Measurements from ENCODE around the gene TSEN2.
"Not testable (repeated sequence)": the region's sequence is repeated elsewhere in the genome, so short reads cannot be mapped to it uniquely, and the experiment has no call there.

Gene TSEN2

DNA sequence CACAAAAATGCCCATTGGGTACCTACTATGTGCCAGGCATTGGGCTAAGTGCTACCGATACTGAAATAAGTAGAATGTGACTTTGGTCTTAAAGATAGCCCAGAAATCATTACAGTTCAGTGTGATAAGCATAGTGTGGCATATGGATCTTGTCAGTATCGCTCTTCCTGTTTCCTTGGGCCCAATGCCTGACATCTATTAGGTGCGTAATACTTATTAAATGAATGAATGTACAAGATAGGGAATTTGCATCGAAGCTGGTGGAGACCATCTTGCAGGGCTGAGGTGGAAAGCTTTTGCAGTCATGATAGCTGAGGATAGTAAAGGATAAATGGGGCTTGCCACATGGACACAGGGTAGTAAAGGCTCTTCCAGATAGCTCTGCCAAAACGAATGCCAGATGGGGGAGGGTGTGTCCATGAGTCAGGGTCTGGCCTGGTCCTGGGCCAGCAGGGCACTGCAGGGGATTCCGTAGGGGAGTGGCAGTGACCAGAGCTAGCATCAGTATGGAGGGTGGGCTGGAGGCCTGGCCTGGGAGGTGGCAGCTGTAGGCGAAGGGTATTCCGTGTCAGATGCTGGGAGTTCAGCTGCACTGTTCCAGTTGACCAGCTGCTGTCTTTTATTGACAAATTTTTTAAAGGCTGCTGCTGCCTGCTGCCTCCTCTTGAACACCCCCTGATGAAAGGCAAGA is 23.5 kb downstream of the TSEN2 start:
- DNase-seq = no peak

DNA sequence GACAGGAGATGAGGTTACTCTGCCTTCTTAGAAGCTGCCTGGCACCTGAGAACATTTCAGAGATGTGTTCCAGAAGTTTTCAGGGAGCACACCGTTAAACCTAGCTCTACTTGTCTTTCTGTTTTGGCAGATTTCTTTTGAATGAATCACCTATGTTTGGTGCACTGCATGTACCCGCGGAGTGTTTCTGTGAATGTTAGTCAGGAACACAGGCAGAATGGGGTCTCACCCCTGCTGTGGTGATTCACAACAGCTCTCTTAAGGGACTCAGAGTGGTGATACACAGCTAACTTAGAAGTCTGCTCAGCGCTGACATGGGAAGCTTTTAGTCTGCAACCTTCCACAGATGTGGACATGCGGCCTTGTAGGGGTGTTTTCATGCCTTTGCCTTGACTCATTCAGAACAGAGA is 24.0 kb downstream of the TSEN2 start:
- no peak for DNase-seq

DNA sequence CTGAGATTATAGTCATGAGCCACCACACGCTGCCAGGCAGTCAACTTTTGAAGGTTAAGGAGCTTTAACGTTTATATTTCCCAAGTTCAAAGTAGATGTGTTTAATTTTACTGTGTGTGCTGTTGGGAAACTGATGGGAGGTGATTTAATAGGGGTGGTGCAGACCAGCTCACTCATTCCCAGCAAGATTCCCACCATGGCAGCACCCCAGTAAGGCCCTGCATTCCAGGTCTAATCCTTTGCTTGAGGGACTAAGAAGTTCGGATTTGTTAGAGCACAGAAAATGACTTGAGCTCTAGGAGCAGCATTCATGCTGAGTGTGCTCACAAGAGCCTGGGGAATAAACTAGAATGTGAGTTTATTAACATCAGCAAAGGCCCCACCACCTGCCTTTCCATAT is 25.2 kb downstream of the TSEN2 start:
- DNase-seq = no peak

DNA sequence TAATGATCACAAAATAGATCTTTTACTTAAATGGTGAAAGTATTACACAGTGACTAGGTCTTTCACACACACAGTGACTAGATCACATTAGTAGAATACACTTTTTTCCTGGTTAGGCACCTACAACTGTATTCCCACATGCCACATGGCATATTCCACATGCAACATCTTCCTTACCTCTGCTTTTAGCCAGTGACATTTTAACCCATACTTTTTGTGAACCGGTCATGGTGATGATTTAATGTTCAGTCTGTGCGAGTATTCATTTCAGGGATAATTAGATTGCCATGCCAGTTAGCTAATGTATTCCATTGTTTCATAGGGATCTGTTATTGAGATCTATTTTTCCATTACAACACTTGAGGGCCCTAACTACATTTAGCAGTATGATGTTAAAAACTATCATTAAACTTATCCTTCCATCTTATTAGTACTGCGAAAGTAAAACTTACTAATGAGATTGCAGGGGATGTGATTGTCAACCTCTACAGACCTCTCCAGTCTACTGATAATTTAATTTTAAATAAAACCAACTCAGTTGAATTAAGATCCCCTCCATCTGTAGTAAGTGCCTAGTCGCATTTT is 28.3 kb downstream of the TSEN2 start:
- no peak for DNase-seq

DNA sequence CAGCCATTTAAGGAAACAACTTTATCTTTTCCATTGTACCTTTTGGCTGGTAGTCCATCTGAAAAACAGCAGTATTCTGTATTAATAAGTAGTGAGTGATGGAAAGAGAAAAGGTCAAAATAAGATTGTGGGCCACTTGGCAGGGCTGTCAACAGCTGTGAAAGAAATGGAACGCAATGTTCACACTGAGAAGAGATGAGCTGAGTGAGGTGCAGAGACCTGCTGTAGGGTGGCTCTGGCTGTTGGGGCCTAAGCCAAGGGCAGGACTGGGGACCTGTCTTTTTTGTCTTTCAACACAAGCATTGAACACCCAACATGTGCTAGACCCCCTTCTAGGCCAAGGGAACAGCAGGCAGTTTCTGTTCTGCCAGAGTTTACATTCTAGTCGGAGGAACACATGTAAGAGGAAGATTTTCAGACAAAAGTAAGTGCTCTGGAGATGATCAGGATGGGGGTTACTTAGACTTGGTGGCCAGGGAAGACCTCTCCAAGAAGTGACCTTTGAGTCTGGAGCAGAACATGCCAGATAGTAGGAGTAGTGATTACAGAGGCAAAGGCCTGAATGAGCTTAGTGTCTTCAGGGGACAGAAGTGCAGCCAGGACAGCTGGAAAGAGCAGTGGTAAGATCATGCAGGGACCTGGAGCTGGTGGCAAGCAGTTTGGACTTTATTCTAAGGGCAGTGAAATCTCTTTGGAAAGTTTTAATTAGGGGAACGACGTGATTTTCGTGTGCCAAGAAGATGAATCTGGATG is 29.6 kb downstream of the TSEN2 start:
- no peak for DNase-seq

- DNase-seq = no peak
Observed at GRCh38 chr3:12515631-12516030, 31.4 kb downstream of the TSEN2 start.

- DNase-seq = no peak
Observed at GRCh38 chr3:12516873-12517272, 32.6 kb downstream of the TSEN2 start.

DNA sequence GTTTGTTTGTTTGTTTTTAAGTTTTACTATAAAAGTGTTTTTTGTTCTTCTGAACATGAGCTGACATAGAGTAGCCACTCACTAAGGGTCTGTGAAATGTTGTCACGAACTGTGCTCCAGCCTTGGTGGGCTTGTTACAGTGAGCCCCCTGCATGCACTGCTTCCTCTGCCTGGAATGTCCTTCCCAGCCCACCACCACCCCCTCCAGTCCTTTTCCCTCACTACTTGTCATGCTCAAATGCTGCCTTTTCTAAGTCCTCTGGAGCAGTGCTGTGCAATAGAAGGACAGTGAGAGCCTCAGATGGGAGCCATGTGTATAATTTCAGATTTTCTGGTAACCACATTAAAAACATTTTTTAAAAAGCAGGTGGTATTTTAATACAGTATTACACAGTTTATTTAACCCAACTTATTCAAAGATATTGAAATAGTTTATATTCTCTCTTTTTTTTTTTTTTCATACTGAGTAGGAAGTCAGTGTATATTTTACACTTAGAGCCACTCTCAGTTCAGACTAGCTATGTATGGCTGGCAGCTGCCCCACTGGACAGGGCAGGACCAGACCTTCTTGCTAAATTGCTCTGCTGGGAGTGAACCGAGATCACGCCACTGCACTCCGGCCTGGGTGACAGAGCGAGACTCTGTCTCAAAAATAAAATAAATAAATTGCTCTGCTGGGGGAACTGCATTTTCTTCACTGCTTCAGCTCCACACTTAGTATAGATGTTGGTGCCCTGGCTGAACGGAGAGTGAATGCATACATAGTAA is 34.2 kb downstream of the TSEN2 start:
- DNase-seq = no peak

DNA sequence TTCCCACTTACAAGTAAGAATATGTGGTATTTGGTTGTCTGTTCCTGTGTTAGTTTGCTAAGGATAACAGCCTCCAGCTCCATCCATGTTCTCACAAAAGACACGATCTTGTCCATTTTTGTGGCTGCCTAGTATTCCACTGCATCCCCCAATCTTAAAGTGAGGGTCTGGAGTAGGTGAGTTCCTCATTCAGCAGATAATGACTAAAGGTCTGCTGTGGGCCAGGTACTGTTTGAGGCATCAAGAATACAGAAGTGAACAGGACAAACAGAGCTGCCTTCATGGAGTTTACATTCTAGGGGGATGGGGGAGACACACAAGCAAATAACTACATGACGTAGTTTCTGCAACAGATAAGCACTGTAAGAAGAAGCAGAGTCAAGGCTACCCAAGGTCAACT is 36.7 kb downstream of the TSEN2 start:
- no peak for DNase-seq

- no peak for DNase-seq
Observed at GRCh38 chr3:12522721-12523120, 38.4 kb downstream of the TSEN2 start.

DNA sequence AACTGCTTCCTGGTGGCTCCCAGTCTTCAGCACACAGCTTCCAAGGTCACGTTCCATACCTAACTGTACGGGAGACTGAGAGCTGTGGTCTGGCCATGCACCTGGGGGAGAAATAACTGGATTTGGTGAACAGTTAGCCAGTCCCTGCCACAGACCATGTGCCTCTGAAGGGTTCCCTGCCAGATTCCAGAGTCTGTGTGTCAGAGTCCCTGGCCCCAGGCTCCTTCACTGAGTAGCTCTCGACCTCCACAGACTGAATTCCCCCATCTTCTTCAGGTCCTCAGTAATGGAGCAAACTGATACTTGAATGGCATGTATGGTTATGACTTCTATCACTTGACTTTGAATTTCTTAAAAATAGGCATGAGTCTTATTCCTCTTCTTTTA is 43.5 kb downstream of the TSEN2 start:
- DNase-seq = no peak

DNA sequence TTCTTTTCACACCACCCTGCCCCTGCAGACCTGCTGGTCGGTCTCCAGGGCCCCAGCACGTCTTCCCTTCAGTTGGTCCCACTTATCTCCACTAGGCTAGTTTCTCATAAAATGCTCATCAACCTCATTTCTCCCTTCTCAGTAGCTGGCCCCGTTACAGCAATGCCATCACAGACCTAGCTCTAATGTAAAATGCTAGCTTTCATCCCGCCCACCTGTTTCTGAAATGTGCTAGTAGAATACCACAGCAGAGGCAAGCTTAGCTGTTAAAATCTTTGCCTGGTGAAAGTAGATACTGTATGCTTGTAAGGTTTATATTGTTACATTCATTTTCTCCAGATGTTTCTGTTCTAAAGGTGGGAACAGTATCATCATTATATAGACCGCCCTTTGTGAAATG is 47.9 kb downstream of the TSEN2 start:
- no peak for DNase-seq

DNA sequence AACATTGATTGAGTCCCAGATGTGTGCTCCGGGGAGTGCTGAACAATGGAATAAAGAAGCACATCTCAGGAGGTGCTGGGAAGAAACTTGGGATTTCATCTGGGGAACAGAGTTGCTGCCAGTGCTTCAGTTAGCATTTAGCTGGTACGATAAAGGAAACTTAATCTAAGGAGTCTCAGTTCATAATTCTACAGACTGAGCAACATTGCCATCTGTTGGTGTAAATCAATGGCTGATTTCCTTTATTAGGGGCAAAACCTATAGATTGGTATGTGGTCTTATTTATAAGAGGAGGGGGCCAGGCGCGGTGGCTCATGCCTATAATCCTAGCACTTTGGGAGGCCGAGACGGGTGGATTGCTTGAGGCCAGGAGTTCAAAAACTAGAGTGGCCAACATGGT is 52.1 kb downstream of the TSEN2 start:
- no peak for DNase-seq

DNA sequence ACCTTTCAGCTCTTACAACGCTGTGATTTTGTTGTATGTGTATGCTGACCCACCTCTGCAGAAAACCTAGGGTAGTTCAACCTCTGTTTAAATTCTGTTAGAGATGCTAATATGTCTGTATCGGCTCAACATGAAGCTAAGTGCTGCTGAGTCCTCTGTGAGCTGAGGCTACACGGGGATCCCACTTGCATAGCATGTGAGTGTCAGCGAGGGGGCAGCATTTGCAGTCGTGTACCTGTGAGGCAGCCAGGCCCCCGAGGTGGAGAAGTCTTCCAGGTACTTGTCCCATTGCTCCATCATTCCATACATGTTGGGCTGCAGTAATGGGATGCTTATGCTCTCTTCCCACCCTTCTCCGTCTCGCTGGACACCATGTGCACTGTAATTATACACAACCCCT is 57.3 kb downstream of the TSEN2 start:
- no peak for DNase-seq

GRCh38 chr3:12543497-12543896 is 59.2 kb downstream of the TSEN2 start:
- DNase-seq = not testable (repeated sequence)

DNA sequence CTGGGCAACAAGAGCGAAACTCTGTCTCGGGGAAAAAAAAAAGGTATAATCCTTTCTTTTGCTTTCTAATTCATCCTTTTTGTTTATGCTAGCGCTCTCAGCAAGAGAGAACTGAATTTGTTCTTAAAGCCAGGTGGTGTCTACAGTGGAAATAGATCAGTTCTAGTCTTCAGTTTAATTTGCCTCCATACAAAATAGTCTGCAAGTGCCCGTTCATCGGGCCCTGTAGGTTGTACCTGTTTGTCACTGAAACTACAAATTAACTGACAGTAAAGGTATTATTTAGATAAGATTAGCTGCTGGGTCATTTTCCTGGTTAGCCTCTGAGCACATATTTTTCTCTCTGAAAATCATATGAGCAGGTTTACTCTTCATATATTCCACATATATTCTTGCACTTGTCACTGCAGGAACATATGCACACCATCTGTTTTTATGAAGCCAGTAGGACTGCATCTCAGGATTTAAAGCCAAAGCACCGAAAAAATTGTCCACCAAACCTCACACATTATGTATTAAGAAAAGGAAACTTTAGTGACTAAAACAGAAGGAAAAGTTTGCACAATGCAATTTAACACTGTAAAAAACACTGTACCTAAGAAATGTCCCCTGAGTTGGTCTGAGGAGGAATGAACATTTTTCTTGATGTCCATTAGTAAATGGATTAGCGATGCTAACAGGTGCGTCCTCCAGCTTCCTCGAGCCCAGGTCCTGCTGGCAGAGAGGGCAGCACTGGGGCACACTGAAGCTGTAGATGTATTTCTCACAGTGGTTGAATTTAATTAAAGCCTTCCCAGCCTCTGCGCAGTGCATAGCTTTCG is 60.6 kb downstream of the TSEN2 start:
- no peak for DNase-seq

DNA sequence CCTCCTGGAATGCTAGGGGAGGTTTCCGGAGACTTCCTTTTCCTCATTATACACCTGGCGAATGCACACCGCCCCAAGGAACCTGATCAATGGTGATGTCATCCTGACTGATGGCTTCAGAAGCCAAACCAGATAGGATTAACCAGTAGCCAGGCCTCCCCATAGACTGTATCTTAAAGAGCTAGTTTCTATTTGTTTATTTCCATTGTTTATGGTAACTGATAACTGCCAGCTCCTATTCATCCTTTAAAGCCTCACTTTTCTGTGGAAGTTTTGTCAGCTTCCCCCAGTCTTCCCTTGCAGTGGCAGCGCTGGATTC is 61.2 kb downstream of the TSEN2 start, which contains the start of gene MKRN2OS:
TSS of gene MKRN2OS (minus strand) at position 27 of the 319 bp plus-strand sequence. CDS start 35 bp downstream, outside the sequence.
- DNase-seq = peak; percentile 38

DNA sequence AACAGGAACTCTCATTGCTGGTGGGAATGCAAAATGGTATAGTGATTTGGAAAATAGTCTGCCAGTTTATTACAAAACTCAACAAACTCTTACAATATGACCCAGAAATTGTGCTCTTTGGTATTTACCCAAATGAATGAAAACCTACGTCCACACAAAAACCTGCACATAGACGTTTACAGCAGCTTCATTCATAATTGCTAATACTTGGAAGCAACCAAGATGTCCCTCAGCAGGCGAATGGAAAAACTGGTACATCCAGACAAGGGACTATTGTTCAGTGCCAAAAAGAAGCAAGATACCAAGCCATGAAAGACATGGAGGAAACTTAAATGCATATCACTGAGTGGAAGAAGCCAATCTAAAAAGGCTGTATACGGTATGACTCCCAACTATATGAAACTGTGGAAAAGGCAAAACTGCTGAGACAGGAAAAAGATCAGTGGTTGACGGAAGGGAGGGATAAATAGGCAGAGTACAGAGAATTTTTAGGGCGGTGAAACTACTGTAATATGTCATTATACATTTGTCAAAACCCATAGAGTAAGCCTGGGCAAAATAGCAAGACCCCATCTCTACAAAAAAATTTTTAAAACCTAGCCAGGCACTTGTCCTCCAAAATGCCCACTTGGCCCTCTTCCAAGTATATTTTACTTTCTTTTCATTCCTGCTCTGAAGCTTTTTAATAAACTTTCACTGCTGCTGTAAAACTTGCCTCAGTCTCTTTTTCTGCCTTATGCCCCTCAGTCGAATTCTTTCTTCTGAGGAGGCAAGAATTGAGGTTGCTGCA is 65.9 kb downstream of the TSEN2 start:
- no peak for DNase-seq

- DNase-seq = no peak
Observed at GRCh38 chr3:12553921-12554391, 69.7 kb downstream of the TSEN2 start.

DNA sequence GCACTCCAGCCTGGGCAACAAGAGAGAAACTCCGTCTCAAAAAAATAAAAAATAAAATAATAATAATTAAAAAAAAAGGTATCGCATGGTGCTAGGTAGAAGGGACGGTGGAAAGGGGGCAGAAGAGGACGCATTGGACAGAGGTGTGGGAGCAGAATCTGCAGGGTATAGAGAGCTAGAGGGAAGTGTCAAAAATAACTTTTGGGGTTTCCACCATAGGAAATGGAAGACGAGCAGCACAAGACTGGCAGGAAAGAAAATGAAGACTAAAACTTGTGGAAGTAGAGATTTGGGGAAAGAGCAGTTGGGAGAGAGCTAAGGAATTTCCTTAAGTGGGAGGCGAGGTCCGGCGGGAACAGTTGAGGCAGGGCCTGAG is 72.0 kb downstream of the TSEN2 start:
- DNase-seq = no peak

DNA sequence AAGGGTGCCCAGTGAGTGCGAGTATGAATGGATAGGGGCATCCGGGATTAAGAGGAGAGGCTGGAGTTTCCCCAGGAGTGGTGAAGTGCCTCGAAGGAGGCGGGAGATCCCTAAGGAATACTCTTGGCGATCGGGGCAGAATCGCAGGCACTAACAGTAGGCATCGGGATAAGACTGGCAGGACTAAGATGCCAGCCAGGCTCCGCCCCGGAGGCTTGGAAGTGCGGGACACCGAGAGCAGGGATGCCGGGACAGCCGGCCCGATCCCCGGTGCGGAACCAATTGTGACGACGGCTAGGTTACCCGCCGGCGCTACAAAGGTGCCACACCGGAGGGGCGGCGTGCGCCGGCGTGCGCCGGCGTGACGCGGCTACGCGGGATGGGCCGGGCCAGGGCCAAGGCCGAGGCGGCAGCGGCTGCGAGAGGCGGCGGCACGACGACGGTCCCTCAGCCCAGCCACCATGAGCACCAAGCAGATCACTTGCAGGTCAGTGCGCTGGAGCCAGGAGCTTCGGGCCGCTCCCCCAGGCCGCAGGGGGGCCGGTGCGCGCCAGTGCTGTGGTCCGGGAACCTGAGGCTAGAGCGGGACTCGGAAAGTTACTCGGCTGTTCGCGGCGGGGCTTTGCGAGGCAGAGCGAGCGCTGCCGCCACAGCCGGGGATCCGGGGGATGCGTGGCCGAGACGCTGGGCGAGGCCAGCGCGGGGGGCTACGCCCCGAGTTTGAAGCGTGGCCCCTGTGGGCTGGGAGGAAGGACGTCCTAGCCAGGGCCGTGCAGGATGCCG is 72.6 kb downstream of the TSEN2 start, which contains the start of gene MKRN2:
TSS of gene MKRN2 (plus strand) at position 398 of the 783 bp plus-strand sequence. CDS start at position 462, 64 bp downstream.
- peak; percentile 55 for DNase-seq

Measured in NCI-H510A (cell line).